ENCODE measurements around the gene INSR.
A peak's percentile ranks its signal among the peaks of the same experiment; 100 is the strongest.

Gene INSR

DNA sequence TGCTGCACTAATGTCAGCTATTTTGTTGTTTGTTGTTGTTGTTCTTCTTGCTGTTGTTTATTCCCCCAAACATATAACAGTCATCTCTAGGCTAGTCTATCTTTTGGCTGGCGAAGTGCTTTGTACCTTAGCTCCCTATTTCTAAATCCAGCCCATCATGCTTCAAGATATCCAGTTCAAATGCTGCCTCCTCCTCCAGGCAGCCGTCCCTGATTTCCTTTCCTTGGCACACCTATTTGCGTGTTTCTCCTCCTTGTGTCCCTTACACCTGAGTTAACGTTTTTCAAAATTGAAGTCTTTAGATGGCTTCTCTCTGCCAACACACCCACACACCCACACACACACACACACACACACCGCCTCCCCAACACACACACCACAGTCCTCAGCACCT lies 25.5 kb downstream of the INSR start:
- Histone ChIP-seq H2BK5ac (ENCODE audit: low read depth, low read length, poor library complexity) (no peak overlapping the region), H3K27me3 (ENCODE audit: insufficient read depth, low read length) (no peaks in the 10 kb centered on the region), H3K36me3 (ENCODE audit: control insufficient read depth in 1 of 2, insufficient read depth in 2 of 2, low read length in 2 of 2) (peaks cover 4 to 7% of the 10 kb centered on the region in 2 experiments), H3K79me1 (ENCODE audit: low read length) (no peaks in the 10 kb centered on the region), H3K18ac (ENCODE audit: low read length) (no peak overlapping the region), H3K4me1 (ENCODE audit: control insufficient read depth in 1 of 2, insufficient read depth in 2 of 2, low read length in 2 of 2) (no peaks in the 10 kb centered on the region), H3K14ac (ENCODE audit: low read length) (no peak overlapping the region), H3K4me2 (ENCODE audit: low read length) (no peak overlapping the region), H3K79me2 (ENCODE audit: control insufficient read depth, insufficient read depth, low read length, poor library complexity) (no peaks in the 10 kb centered on the region), H4K8ac (ENCODE audit: low read depth, low read length) (no peak overlapping the region), H3K4me3 (ENCODE audit: low read depth, low read length) (no peak overlapping the region), H3K9ac (ENCODE audit: low read length) (no peak overlapping the region), H2BK12ac (ENCODE audit: low read length) (no peak overlapping the region), H2AFZ (ENCODE audit: insufficient read depth, low read length, poor library complexity) (no peak overlapping the region), H4K91ac (ENCODE audit: low read depth, low read length) (no peak overlapping the region), H2BK120ac (ENCODE audit: insufficient read depth, low read length, poor library complexity) (no peak overlapping the region), H3K9me3 (ENCODE audit: insufficient read depth, low read depth, low read length) (no peaks in the 10 kb centered on the region), H4K12ac (ENCODE audit: low read depth, low read length) (no peak overlapping the region), H2AK5ac (ENCODE audit: low read length) (no peak overlapping the region), H3K23ac (ENCODE audit: low read length) (no peak overlapping the region), H3K4ac (ENCODE audit: low read depth, low read length) (no peak overlapping the region), H3K27ac (ENCODE audit: low read depth, low read length) (no peak overlapping the region)
- no peak for DNase-seq
- WGBS (ENCODE audit: extremely low coverage, insufficient coverage, insufficient read length), result no CpG with 5 or more reads among the region's 5 CpGs

DNA sequence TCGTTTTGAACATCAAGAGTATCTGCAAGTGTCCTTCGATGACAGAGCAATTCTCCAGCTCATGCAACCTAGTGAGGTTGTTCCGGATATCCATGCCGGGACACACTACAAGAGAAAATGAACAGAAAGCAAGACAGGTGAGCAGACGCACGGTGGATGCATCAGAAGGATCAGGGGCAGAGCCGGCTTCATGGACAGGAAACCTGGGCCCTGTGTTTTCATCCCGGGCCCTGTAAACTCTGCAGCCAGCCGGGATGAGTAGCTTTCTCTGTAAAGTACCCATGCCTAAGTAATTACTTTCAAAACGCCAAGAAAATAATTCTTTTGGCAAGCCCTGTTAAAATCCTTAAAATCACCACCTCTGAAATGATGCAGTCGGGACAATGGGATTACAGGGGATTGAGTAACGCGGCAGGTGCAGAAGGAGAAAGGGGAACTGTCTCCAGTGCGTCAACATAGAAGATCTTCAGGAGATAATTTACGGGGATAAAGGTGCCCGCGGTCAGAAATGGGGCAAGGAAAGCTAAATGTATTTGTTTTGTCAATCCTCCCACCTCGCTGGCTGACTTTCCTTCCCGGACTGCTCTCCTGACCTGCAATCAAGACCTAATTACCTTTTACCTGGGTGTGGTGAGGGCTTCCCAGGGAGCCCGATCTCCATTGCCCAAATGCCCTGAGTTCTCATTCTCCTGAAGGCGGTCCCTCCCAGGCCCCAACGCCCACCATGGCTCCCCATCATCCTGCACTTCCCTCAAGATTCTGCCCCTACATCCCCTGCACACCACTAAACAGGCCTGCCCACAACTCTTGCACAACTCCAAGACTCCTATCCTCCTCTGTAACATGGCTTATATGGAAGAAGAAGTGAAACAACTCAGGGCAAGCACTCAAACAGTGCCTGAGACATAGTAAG lies 26.2 kb downstream of the INSR start:
- Histone ChIP-seq H3K4me1 (ENCODE audit: control insufficient read depth in 1 of 2, insufficient read depth in 2 of 2, low read length in 2 of 2) (no peaks in the 10 kb centered on the region), H3K4ac (ENCODE audit: low read depth, low read length) (no peak overlapping the region), H3K23ac (ENCODE audit: low read length) (no peak overlapping the region), H2BK12ac (ENCODE audit: low read length) (no peak overlapping the region), H2AK5ac (ENCODE audit: low read length) (no peak overlapping the region), H3K4me3 (ENCODE audit: low read depth, low read length) (no peak overlapping the region), H3K79me1 (ENCODE audit: low read length) (no peaks in the 10 kb centered on the region), H3K36me3 (ENCODE audit: control insufficient read depth in 1 of 2, insufficient read depth in 2 of 2, low read length in 2 of 2) (peaks cover 4 to 7% of the 10 kb centered on the region in 2 experiments), H2BK5ac (ENCODE audit: low read depth, low read length, poor library complexity) (no peak overlapping the region), H2BK120ac (ENCODE audit: insufficient read depth, low read length, poor library complexity) (no peak overlapping the region), H3K27me3 (ENCODE audit: insufficient read depth, low read length) (no peaks in the 10 kb centered on the region), H4K8ac (ENCODE audit: low read depth, low read length) (no peak overlapping the region), H3K79me2 (ENCODE audit: control insufficient read depth, insufficient read depth, low read length, poor library complexity) (no peaks in the 10 kb centered on the region), H4K91ac (ENCODE audit: low read depth, low read length) (no peak overlapping the region), H3K18ac (ENCODE audit: low read length) (no peak overlapping the region), H3K9me3 (ENCODE audit: insufficient read depth, low read depth, low read length) (no peaks in the 10 kb centered on the region), H3K4me2 (ENCODE audit: low read length) (no peak overlapping the region), H3K9ac (ENCODE audit: low read length) (no peak overlapping the region), H2AFZ (ENCODE audit: insufficient read depth, low read length, poor library complexity) (no peak overlapping the region), H3K27ac (ENCODE audit: low read depth, low read length) (no peak overlapping the region), H4K12ac (ENCODE audit: low read depth, low read length) (no peak overlapping the region), H3K14ac (ENCODE audit: low read length) (no peak overlapping the region)
- no CpG with 5 or more reads among the region's 22 CpGs for WGBS (ENCODE audit: extremely low coverage, insufficient coverage, insufficient read length)
- peak; percentile 86 to 88 for DNase-seq

GRCh38 chr19:7266832-7267231 lies 27.4 kb downstream of the INSR start:
- Histone ChIP-seq H2BK5ac (ENCODE audit: low read depth, low read length, poor library complexity) (no peak overlapping the region), H3K4me3 (ENCODE audit: low read depth, low read length) (no peak overlapping the region), H2BK120ac (ENCODE audit: insufficient read depth, low read length, poor library complexity) (no peak overlapping the region), H2AFZ (ENCODE audit: insufficient read depth, low read length, poor library complexity) (no peak overlapping the region), H3K27ac (ENCODE audit: low read depth, low read length) (no peak overlapping the region), H2AK5ac (ENCODE audit: low read length) (no peak overlapping the region), H3K36me3 (ENCODE audit: control insufficient read depth in 1 of 2, insufficient read depth in 2 of 2, low read length in 2 of 2) (peaks cover 4 to 7% of the 10 kb centered on the region in 2 experiments), H4K91ac (ENCODE audit: low read depth, low read length) (no peak overlapping the region), H3K79me2 (ENCODE audit: control insufficient read depth, insufficient read depth, low read length, poor library complexity) (no peaks in the 10 kb centered on the region), H3K9ac (ENCODE audit: low read length) (no peak overlapping the region), H3K27me3 (ENCODE audit: insufficient read depth, low read length) (no peaks in the 10 kb centered on the region), H3K18ac (ENCODE audit: low read length) (no peak overlapping the region), H4K12ac (ENCODE audit: low read depth, low read length) (no peak overlapping the region), H3K79me1 (ENCODE audit: low read length) (no peaks in the 10 kb centered on the region), H3K14ac (ENCODE audit: low read length) (no peak overlapping the region), H3K4me1 (ENCODE audit: control insufficient read depth in 1 of 2, insufficient read depth in 2 of 2, low read length in 2 of 2) (no peaks in the 10 kb centered on the region), H4K8ac (ENCODE audit: low read depth, low read length) (no peak overlapping the region), H3K4ac (ENCODE audit: low read depth, low read length) (no peak overlapping the region), H2BK12ac (ENCODE audit: low read length) (no peak overlapping the region), H3K23ac (ENCODE audit: low read length) (no peak overlapping the region), H3K9me3 (ENCODE audit: insufficient read depth, low read depth, low read length) (no peaks in the 10 kb centered on the region), H3K4me2 (ENCODE audit: low read length) (no peak overlapping the region)
- no peak for DNase-seq
- WGBS (ENCODE audit: extremely low coverage, insufficient coverage, insufficient read length), result no CpG with 5 or more reads among the region's 7 CpGs

- H4K8ac ChIP-seq (ENCODE audit: low read depth, low read length), result no peak overlapping the region
- DNase-seq, result peak; percentile 24 to 58
- no peak overlapping the region for H4K91ac ChIP-seq (ENCODE audit: low read depth, low read length)
- no peaks in the 10 kb centered on the region for H3K27me3 ChIP-seq (ENCODE audit: insufficient read depth, low read length)
- no CpG with 5 or more reads among the region's 5 CpGs for WGBS (ENCODE audit: extremely low coverage, insufficient coverage, insufficient read length)
- H3K23ac ChIP-seq (ENCODE audit: low read length), result no peak overlapping the region
- no peak overlapping the region for H2BK12ac ChIP-seq (ENCODE audit: low read length)
- H3K4me2 ChIP-seq (ENCODE audit: low read length), result no peak overlapping the region
- no peak overlapping the region for H3K9ac ChIP-seq (ENCODE audit: low read length)
- peaks cover 4 to 7% of the 10 kb centered on the region in 2 experiments for H3K36me3 ChIP-seq (ENCODE audit: control insufficient read depth in 1 of 2, insufficient read depth in 2 of 2, low read length in 2 of 2)
- H3K79me2 ChIP-seq (ENCODE audit: control insufficient read depth, insufficient read depth, low read length, poor library complexity), result no peaks in the 10 kb centered on the region
- no peaks in the 10 kb centered on the region for H3K4me1 ChIP-seq (ENCODE audit: control insufficient read depth in 1 of 2, insufficient read depth in 2 of 2, low read length in 2 of 2)
- no peak overlapping the region for H3K4me3 ChIP-seq (ENCODE audit: low read depth, low read length)
- no peak overlapping the region for H3K27ac ChIP-seq (ENCODE audit: low read depth, low read length)
- no peak overlapping the region for H3K4ac ChIP-seq (ENCODE audit: low read depth, low read length)
- H3K18ac ChIP-seq (ENCODE audit: low read length), result no peak overlapping the region
- no peaks in the 10 kb centered on the region for H3K9me3 ChIP-seq (ENCODE audit: insufficient read depth, low read depth, low read length)
- no peak overlapping the region for H2BK120ac ChIP-seq (ENCODE audit: insufficient read depth, low read length, poor library complexity)
- H4K12ac ChIP-seq (ENCODE audit: low read depth, low read length), result no peak overlapping the region
- no peak overlapping the region for H3K14ac ChIP-seq (ENCODE audit: low read length)
- H2AFZ ChIP-seq (ENCODE audit: insufficient read depth, low read length, poor library complexity), result no peak overlapping the region
- H2BK5ac ChIP-seq (ENCODE audit: low read depth, low read length, poor library complexity), result no peak overlapping the region
- no peaks in the 10 kb centered on the region for H3K79me1 ChIP-seq (ENCODE audit: low read length)
- no peak overlapping the region for H2AK5ac ChIP-seq (ENCODE audit: low read length)
Observed at GRCh38 chr19:7265963-7266362, 28.3 kb downstream of the INSR start.

Measured in trophoblast cell (in vitro differentiated cells and primary cell).